ENCODE data around the gene UGT1A4. TPM values are rescaled to one million over a fixed set of nuclear protein-coding genes. Genes with fewer than 3 reads are reported as not detected.

Gene UGT1A4
- total RNA-seq, 2 donors from 2014 or later, result not detected

DNA sequence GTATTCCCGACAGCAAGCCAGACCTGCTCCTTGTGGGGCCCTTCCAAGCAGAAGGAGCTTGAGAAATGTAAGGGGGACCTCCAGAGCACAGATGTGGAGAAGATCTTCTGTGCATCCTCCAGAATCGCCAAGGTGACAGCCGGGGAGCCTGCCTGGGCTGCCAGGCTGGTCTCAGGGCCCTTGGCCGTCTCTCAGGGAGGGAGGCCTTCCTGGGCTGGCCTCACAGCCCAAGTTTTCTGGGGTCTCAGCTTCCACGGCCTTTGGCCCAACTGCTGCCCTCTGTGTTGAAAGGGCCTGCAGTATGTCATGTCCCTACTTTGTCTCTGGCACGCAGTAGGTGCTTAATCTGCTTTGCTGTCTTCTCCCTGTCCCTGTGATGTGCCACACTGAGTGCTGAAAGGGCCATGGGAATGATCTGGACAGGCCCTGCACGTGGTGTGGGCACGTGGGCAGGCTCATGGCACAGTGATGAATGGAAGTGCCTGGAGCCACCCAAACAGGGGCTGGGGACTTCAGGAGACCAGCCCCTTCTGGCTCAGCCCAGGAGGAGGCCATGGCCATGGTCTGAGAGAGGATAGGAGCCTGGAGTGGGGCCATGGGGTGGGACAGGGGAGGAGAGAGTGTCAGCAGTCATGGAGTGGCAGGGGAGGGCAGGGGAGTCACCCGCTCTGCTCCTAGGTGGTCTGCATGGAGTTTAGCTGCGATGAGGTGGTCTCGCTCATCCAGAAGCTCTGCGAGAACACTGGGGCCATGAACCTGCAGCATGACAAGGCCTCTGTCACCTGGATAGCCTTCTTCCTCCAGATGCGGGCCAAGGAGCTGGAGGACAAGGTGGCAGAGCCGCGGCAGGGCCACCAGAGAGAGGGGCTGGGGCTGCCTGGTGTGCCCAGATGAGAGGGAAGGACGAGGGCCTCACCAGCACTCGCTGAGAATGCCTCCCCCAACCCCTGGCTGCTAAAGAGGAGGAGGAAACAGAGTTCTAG is 100.4 kb downstream of the UGT1A4 start:
- Histone ChIP-seq H3K36me3 (no peaks in the 10 kb centered on the region), H3K4me1 (replicated peaks) (no peaks in the 10 kb centered on the region), H3K27me3 (replicated peaks; ENCODE audit: insufficient read depth) (no peaks in the 10 kb centered on the region), H3K27ac (no peak overlapping the region), H3K4me3 (no peak overlapping the region), H3K9me3 (no peaks in the 10 kb centered on the region)
- no peak for TF ChIP-seq POLR2AphosphoS5 (IDR thresholded peaks at IDR 0.05)
- TF ChIP-seq POLR2A (IDR thresholded peaks at IDR 0.05), result no peak
- TF ChIP-seq, protein P1, sequence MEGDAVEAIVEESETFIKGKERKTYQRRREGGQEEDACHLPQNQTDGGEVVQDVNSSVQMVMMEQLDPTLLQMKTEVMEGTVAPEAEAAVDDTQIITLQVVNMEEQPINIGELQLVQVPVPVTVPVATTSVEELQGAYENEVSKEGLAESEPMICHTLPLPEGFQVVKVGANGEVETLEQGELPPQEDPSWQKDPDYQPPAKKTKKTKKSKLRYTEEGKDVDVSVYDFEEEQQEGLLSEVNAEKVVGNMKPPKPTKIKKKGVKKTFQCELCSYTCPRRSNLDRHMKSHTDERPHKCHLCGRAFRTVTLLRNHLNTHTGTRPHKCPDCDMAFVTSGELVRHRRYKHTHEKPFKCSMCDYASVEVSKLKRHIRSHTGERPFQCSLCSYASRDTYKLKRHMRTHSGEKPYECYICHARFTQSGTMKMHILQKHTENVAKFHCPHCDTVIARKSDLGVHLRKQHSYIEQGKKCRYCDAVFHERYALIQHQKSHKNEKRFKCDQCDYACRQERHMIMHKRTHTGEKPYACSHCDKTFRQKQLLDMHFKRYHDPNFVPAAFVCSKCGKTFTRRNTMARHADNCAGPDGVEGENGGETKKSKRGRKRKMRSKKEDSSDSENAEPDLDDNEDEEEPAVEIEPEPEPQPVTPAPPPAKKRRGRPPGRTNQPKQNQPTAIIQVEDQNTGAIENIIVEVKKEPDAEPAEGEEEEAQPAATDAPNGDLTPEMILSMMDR (IDR thresholded peaks at IDR 0.05), result no peak
- intact Hi-C loops (cut with DNase I), result no loop called here
- 82% methylated on average over 17 of the region's 17 CpGs for WGBS
- DNase-seq (ENCODE audit: low spot score), result no peak

DNA sequence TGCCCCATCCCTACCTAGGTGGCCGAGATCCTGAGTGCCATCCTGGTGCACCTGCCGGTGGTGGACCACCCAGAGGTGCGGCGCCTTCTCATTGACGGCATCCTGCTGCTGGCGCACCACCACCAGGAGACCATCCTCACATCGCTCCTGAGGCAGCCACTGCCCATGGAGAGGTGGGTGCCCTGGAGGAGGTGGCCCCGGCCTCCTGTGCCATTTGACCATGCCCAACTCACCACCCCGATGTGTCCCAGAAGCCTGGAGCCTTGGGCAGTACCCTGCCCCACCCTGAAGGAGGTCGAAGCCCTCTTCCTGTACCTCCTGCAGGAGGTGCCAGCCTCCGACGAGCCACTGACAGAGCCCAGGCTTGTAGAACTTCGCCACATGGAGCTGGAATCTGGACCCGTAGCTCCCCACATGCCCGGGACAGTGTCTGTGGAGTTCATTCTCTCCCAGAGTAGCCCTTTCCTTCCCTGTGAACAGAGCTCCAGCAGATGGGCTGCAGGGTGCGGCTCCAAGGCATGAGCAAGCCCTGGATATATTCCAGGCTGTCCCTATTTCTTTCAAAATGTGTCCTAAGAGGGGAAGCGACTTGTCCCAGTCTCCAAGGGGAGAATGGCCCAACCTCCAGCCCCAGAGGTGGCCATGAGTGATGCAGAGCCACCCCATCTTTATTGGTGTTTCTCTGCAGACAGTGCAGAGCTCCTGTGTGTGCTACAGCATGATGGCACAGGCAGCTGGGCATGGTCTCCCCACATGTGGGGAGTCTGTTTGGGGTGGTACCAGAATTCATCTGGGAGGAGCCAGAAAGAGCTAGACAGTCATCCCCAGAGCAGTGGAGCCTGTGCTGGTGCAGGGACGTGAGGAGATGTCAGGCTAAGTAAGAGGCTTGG is 101.6 kb downstream of the UGT1A4 start:
- Histone ChIP-seq H3K9me3 (no peaks in the 10 kb centered on the region), H3K4me1 (replicated peaks) (no peaks in the 10 kb centered on the region), H3K4me3 (no peak overlapping the region), H3K27me3 (replicated peaks; ENCODE audit: insufficient read depth) (no peaks in the 10 kb centered on the region), H3K27ac (no peak overlapping the region), H3K36me3 (no peaks in the 10 kb centered on the region)
- no peak for DNase-seq (ENCODE audit: low spot score)
- intact Hi-C loops (cut with DNase I), result no loop called here
- TF ChIP-seq POLR2A (IDR thresholded peaks at IDR 0.05) (no peak), POLR2AphosphoS5 (IDR thresholded peaks at IDR 0.05) (no peak)
- TF ChIP-seq, protein P1 (IDR thresholded peaks at IDR 0.05), result no peak
- WGBS, result 91% methylated on average over 18 of the region's 18 CpGs

DNA sequence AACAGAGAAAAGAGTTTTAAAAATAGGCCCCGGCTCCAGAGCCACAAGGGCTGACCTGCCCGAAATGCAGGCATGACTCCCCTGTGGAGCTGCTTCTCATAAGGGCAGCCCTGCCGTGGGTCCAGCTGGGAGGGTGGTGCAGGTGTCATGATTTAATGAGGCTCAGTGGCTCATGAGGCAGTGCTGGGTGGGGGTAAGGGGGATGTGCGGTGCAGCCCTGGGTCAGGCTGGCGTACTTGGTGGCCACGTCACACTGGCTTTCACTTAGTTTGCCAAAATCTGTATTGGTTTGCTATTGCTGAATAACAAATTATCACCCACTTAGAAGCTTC is 102.2 kb downstream of the UGT1A4 start:
- Histone ChIP-seq H3K9me3 (no peaks in the 10 kb centered on the region), H3K4me1 (replicated peaks) (no peaks in the 10 kb centered on the region), H3K27ac (no peak overlapping the region), H3K27me3 (replicated peaks; ENCODE audit: insufficient read depth) (no peaks in the 10 kb centered on the region), H3K4me3 (no peak overlapping the region), H3K36me3 (no peaks in the 10 kb centered on the region)
- TF ChIP-seq POLR2AphosphoS5 (IDR thresholded peaks at IDR 0.05) (no peak), POLR2A (IDR thresholded peaks at IDR 0.05) (no peak)
- TF ChIP-seq, protein P1 (IDR thresholded peaks at IDR 0.05), result no peak
- no peak for DNase-seq (ENCODE audit: low spot score)
- intact Hi-C loops (cut with DNase I), result no loop called here
- 84% methylated on average over 6 of the region's 6 CpGs for WGBS

DNA sequence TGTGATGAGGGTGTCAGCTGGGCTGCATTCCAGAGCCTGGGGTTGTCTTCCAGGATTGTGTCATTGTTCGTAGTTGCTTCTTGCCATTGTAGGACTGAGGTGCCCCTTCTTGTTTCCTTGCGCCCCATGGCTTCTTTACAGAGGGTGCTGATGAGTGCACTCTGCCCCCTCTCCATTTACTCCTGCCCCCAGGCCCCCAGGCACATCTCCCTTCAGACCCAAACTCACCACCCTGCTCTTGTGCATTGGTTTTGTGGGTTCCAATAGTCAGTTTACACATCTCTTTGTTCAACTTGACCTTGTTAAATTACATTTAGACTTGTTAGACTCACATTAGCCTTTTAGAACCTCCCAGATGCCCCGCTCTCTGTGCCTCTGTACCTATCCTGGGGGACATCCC is 102.7 kb downstream of the UGT1A4 start:
- H3K36me3 ChIP-seq, result no peaks in the 10 kb centered on the region
- no peak for TF ChIP-seq POLR2AphosphoS5 (IDR thresholded peaks at IDR 0.05)
- no peak for TF ChIP-seq POLR2A (IDR thresholded peaks at IDR 0.05)
- TF ChIP-seq, protein P1 (IDR thresholded peaks at IDR 0.05), result no peak
- WGBS, result 95% methylated on average over 3 of the region's 3 CpGs
- intact Hi-C loops (cut with DNase I), result no loop called here
- H3K4me1 ChIP-seq (replicated peaks), result no peaks in the 10 kb centered on the region
- no peak overlapping the region for H3K4me3 ChIP-seq
- no peak for DNase-seq (ENCODE audit: low spot score)
- H3K27me3 ChIP-seq (replicated peaks; ENCODE audit: insufficient read depth), result no peaks in the 10 kb centered on the region
- H3K27ac ChIP-seq, result no peak overlapping the region
- H3K9me3 ChIP-seq, result no peaks in the 10 kb centered on the region
